Measurements from ENCODE around the gene ERCC2. TPM values are rescaled to one million over a fixed set of nuclear protein-coding genes. Genes with fewer than 3 reads are reported as not detected.
"Not testable (repeated sequence)": the region's sequence is repeated elsewhere in the genome, so short reads cannot be mapped to it uniquely, and the experiment has no call there.

ERCC2 gene
- total RNA-seq, 1 donor from 2014 or later = 32.2 TPM

GRCh38 chr19:45322311-45322710 is 48.1 kb downstream of the ERCC2 start:
- no peak overlapping the region for H3K4me3 ChIP-seq (ENCODE audit: low read depth, low read length)
- DNase-seq (ENCODE audit: low read depth) = no peak
- no peak for TF ChIP-seq CTCF (conservative IDR thresholded peaks at IDR 0.05; ENCODE audit: low read depth, low read length)

GRCh38 chr19:45321848-45322247 is 48.5 kb downstream of the ERCC2 start:
- no peak overlapping the region for H3K4me3 ChIP-seq (ENCODE audit: low read depth, low read length)
- no peak for TF ChIP-seq CTCF (conservative IDR thresholded peaks at IDR 0.05; ENCODE audit: low read depth, low read length)
- DNase-seq (ENCODE audit: low read depth) = no peak

- H3K4me3 ChIP-seq (ENCODE audit: low read depth, low read length) = no peak overlapping the region
- TF ChIP-seq CTCF (conservative IDR thresholded peaks at IDR 0.05; ENCODE audit: low read depth, low read length) = no peak
- DNase-seq (ENCODE audit: low read depth) = no peak
These were observed 49.2 kb downstream of the ERCC2 start for GRCh38 chr19:45320997-45321775.

GRCh38 chr19:45315304-45315703 is 55.1 kb downstream of the ERCC2 start:
- H3K4me3 ChIP-seq (ENCODE audit: low read depth, low read length) = no peak overlapping the region
- no peak for TF ChIP-seq CTCF (conservative IDR thresholded peaks at IDR 0.05; ENCODE audit: low read depth, low read length)
- DNase-seq (ENCODE audit: low read depth) = no peak

GRCh38 chr19:45314708-45315245 is 55.6 kb downstream of the ERCC2 start:
- no peak for TF ChIP-seq CTCF (conservative IDR thresholded peaks at IDR 0.05; ENCODE audit: low read depth, low read length)
- no peak overlapping the region for H3K4me3 ChIP-seq (ENCODE audit: low read depth, low read length)
- no peak for DNase-seq (ENCODE audit: low read depth)

GRCh38 chr19:45312285-45312684 is 58.1 kb downstream of the ERCC2 start:
- DNase-seq (ENCODE audit: low read depth); H3K4me3 ChIP-seq (ENCODE audit: low read depth, low read length): not testable (repeated sequence)

- H3K4me3 ChIP-seq (ENCODE audit: low read depth, low read length) = no peak overlapping the region
- no peak for TF ChIP-seq CTCF (conservative IDR thresholded peaks at IDR 0.05; ENCODE audit: low read depth, low read length)
- no peak for DNase-seq (ENCODE audit: low read depth)
These were observed 58.8 kb downstream of the ERCC2 start for GRCh38 chr19:45311621-45312020.

- not testable (repeated sequence) for H3K4me3 ChIP-seq (ENCODE audit: low read depth, low read length); DNase-seq (ENCODE audit: low read depth)
These were observed 61.1 kb downstream of the ERCC2 start for GRCh38 chr19:45309322-45309721.
